WERI-Rb-1 (cell line): ENCODE data around the gene SSBP4.

Experiments
- DNase-seq: peaks from one replicate; pipeline ENCODE4 v3.0.0-alpha.2; 2020
- H3K27ac ChIP-seq: fragments of 250-450 bp; sonication (Bioruptor Pico); 2 replicates; pipeline ENCODE4 v1.5.1; 2020; ENCODE audit warnings: mild to moderate bottlenecking, moderate library complexity
- H3K27me3 ChIP-seq: fragments of 250-450 bp; sonication (Bioruptor Pico); 2 replicates; pipeline ENCODE4 v1.5.1; 2021; ENCODE audit warnings: mild to moderate bottlenecking, low read depth, moderate library complexity; ENCODE audit not compliant: insufficient read depth, severe bottlenecking
- H3K36me3 ChIP-seq: fragments of 250-450 bp; sonication (Bioruptor Pico); 2 replicates; pipeline ENCODE4 v1.5.1; 2020; ENCODE audit warnings: mild to moderate bottlenecking, moderate library complexity
- H3K4me3 ChIP-seq: 2 replicates; pipeline ENCODE4 v1.5.1; 2011; ENCODE audit warnings: low read depth, mild to moderate bottlenecking, control low read depth, low read length
- H3K9me3 ChIP-seq: fragments of 250-450 bp; sonication (Bioruptor Pico); 2 replicates; pipeline ENCODE4 v1.5.1; 2021; ENCODE audit warnings: mild to moderate bottlenecking, moderate library complexity; ENCODE audit not compliant: severe bottlenecking
- TF ChIP-seq, protein P1 (sequence below): IDR thresholded peaks from 2 replicates; pipeline ENCODE4 v1.5.1; 2011; ENCODE audit warnings: low read depth, mild to moderate bottlenecking, control low read depth, inconsistent platforms, low read length

Gene SSBP4

DNA sequence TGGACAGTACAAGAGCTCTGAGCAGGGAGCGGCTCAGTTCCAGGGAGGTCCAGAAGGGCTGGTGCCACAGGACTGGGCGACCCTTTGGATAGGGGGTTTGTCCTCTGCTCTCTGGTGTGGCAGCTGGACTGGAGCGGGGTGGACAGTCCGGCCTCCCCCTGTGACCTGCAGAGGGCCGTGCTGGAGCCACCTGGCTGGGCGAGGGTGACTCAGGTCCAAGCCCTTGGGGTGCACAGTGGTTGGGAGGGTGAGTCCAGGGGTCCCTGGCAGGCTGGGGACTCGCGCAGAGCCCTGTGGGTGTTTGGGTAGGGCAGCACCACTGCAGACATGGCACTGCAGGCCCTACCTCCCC lies 7.2 kb downstream of the SSBP4 start:
- TF ChIP-seq, protein P1, sequence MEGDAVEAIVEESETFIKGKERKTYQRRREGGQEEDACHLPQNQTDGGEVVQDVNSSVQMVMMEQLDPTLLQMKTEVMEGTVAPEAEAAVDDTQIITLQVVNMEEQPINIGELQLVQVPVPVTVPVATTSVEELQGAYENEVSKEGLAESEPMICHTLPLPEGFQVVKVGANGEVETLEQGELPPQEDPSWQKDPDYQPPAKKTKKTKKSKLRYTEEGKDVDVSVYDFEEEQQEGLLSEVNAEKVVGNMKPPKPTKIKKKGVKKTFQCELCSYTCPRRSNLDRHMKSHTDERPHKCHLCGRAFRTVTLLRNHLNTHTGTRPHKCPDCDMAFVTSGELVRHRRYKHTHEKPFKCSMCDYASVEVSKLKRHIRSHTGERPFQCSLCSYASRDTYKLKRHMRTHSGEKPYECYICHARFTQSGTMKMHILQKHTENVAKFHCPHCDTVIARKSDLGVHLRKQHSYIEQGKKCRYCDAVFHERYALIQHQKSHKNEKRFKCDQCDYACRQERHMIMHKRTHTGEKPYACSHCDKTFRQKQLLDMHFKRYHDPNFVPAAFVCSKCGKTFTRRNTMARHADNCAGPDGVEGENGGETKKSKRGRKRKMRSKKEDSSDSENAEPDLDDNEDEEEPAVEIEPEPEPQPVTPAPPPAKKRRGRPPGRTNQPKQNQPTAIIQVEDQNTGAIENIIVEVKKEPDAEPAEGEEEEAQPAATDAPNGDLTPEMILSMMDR: no peak
- DNase-seq: no peak
- no peaks in the 10 kb centered on the region for H3K9me3 ChIP-seq
- H3K36me3 ChIP-seq: peaks cover 12% of the 10 kb centered on the region
- H3K4me3 ChIP-seq: no peak overlapping the region
- H3K27me3 ChIP-seq: no peaks in the 10 kb centered on the region
- peak overlapping the region; percentile 1; the same call in 1 of the 2 replicates for H3K27ac ChIP-seq

DNA sequence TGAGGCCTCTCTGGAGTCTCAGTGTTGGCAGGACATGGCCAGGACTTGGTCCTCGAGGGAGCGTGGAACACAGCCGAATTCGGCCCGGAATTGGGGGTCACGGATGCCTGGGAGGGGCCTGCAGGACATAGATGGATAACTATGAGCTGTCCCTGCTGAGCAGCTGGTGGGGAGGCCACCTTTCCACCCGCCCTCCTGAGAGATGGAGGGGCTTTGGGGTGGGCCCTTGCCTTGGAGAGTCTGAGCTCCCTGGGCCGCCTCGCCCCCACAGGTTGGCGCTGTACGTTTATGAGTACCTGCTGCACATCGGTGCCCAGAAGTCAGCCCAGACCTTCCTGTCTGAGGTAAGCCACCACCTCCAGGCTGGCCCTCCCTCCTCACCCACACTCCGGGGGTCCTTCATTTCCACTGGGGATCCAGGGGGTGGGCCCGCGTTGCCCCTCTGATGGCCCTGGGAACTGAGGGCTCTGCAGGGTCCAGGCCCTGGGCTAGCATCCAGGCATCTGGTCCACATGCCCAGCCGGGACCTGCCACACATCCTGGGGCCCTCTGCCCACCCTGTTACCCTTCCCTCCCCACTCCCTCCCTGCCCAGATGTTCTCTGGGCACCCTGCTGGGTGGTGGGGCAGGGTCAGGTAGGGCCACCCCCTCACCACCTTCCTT lies 8.0 kb downstream of the SSBP4 start:
- Histone ChIP-seq H3K27ac (peak overlapping the region; percentile 84), H3K9me3 (no peaks in the 10 kb centered on the region), H3K4me3 (no peak overlapping the region), H3K27me3 (no peaks in the 10 kb centered on the region), H3K36me3 (peaks cover 16% of the 10 kb centered on the region)
- DNase-seq: no peak
- TF ChIP-seq, protein P1: no peak

DNA sequence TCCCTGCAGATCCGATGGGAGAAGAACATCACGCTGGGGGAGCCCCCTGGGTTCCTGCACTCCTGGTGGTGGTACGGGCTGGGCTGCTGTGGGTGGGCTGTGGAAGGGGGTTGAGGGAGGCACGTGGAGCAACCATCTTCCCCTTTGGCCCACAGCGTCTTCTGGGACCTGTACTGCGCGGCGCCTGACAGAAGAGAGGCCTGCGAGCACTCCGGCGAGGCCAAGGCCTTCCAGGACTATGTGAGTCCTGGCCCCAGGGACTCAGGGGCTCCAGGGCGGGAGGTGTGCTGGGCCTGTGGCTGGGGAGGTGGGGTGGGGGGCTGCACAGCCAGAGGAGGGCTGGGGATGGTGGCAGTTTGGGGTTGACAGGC lies 8.5 kb downstream of the SSBP4 start:
- peaks cover 18% of the 10 kb centered on the region for H3K36me3 ChIP-seq
- DNase-seq: no peak
- no peaks in the 10 kb centered on the region for H3K27me3 ChIP-seq
- peak overlapping the region; percentile 84 for H3K27ac ChIP-seq
- TF ChIP-seq, protein P1: no peak
- H3K4me3 ChIP-seq: no peak overlapping the region
- H3K9me3 ChIP-seq: no peaks in the 10 kb centered on the region

DNA sequence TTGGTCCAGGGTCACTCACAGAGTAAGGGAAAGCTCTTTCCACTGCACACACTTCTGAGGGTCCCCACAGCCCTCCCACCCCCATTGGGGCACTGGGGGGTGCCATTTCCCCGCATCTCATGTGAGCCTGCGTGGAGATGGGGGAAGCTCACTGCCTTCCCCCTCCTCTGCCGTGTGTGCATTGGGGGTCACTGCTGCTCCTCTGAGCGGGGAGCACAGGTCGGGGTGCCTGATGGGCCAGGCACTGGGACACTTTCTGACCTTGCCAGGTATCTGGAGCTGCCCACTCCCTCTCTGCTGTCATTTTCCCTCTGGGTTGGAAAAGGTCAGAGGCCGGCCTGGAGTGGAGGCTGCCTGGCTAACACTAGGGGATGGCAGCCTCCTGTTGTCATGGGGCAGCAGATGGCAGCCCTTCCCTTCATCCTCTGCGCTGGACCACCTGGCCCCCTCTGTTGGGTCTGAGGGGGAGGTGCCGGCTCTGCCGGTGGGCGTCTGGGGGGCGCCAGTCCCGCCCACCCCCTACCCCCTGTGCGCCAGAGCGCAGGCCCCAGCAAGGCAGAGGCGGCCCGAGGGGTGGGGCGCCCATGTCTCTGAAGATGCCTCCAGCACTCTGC lies 9.1 kb downstream of the SSBP4 start:
- peak; percentile 54 for DNase-seq
- no peak overlapping the region for H3K4me3 ChIP-seq
- H3K36me3 ChIP-seq: peaks cover 19% of the 10 kb centered on the region
- H3K9me3 ChIP-seq: no peaks in the 10 kb centered on the region
- no peaks in the 10 kb centered on the region for H3K27me3 ChIP-seq
- H3K27ac ChIP-seq: peak overlapping the region; percentile 84
- TF ChIP-seq, protein P1: no peak

DNA sequence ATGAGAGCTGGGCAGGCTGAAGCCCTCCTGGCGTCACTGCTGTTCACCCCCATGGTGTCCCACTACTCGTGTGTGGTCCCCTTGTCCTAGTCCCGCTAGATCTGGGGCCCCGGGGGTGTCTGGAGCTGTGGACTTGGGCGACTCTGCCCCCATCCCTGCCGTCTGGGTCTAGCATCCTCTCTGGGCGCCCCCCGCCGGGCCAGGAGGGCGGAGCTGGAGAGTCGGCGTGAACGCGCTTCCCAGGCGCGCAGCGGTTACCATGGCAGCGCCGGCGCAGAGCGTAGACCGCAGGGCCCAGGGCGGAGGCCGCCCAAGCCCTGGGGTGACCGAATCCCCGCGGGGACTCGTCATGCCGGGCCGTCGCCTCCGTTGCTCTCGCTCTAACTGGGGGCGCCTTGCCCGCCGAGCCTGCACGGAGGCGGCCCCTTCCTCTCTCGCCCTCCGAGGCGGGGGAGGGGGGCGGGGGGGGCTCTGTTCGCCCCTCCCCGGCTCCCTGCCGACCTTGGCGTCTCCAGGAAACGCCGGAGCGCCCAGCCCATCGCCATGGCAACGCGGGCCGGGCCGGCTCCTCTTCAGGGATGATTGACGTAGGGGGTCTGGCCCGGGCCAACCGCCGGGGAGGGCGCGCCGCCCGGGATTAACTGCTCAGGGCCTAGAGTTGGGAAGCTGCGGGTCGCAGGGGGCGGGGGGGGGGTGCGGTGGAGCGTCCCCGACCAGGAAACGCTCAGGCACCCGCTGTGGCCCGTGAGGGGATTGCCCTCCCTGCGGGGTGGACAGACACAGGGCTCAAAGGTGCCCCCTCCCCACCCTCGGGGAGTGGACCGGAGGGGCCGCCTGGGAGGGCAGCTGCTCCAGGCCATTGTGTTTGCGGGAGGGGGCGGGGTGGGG lies 9.8 kb downstream of the SSBP4 start:
- peak; percentile 97 for DNase-seq
- TF ChIP-seq, protein P1: no peak
- Histone ChIP-seq H3K4me3 (peak overlapping the region; percentile 44), H3K9me3 (no peaks in the 10 kb centered on the region), H3K27ac (peak overlapping the region; percentile 84), H3K27me3 (no peaks in the 10 kb centered on the region), H3K36me3 (peaks cover 18% of the 10 kb centered on the region)
